Stimulated activated CD8-positive, alpha-beta memory T cell treated with anti-CD3 and anti-CD28 coated beads, Interleukin-12 subunit alpha, Interleukin-12 subunit beta, amount 100 ng/mL, for 1 hour (primary cell): ENCODE data around the gene TP53I13.

Experiments used
- DNase-seq: peaks from one replicate; pipeline ENCODE4 v3.0.0-alpha.2; 2020; ENCODE audit warnings: low read depth

TP53I13 gene

DNA sequence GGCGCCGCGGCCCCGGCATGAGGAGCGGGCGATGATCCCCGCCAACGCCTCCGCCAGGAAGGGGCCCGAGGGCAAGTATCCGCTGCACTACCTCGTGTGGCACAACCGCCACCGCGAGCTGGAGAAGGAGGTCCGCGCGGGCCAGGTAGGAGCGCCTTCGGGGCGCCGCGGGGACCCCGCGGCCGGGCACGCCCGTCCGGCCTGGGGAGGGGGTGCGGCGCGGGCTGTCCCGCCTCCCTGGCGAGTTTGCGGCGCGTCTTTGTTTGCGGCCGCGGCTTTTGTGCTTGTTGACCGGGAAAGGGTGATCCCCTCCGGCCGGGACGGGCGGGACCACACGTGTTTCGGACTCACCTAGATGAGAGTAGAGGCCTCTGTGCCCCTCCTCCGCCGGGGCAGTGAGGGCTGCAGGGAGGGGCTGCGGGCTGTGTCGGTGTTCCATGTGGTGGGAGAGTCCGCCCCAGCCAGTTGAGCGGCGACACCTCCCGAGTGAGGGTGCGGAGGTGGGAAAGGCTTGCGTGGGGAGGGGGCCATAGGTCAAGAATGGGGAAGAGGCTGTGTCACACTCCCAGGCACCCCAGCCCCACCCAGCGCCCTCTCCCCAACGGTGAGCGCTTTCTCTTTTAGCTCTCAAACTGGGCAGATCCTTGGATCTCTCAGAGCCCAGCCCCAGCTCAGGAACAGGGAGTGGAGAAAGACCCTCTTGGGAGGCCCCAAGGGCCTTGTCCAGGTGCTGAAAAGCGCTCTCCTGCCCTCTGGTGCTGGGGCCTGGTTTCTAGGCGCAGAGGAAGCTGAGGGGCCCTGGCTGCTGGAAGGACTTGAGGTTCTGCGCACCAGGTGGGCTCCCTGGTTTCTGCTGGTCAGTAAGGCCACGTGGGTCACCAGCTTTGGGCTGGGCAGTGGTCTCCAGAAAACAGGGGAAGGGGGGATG is 25.4 kb downstream of the TP53I13 start:
- no peak for DNase-seq

DNA sequence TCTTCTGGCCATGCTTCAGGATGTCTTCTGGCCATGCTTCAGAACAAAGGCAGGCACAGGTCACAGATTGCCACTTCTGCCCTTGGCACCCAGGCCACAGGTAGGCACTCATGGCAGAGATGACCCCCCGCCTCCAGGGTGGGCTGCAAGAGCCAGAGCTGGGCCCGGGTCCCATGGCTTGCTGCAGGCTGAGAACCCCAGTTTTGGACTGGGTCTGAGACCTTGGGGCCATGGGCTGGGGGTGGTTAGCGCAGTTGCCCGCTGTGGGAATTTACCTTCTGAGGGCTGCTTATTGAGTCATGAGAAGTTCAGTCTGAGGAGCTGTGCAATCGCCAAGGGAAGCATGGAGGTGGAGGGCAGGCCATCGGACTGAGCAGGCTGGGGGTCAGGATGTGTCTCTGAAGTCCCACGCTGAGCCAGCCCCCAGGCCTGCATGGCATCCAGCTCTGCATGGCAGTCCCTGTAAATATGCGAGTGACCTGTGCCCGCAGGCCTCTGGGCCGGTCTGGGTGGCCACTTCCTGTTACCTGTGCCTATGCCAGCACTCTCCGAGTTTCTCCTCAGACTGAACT is 26.1 kb downstream of the TP53I13 start:
- no peak for DNase-seq

DNA sequence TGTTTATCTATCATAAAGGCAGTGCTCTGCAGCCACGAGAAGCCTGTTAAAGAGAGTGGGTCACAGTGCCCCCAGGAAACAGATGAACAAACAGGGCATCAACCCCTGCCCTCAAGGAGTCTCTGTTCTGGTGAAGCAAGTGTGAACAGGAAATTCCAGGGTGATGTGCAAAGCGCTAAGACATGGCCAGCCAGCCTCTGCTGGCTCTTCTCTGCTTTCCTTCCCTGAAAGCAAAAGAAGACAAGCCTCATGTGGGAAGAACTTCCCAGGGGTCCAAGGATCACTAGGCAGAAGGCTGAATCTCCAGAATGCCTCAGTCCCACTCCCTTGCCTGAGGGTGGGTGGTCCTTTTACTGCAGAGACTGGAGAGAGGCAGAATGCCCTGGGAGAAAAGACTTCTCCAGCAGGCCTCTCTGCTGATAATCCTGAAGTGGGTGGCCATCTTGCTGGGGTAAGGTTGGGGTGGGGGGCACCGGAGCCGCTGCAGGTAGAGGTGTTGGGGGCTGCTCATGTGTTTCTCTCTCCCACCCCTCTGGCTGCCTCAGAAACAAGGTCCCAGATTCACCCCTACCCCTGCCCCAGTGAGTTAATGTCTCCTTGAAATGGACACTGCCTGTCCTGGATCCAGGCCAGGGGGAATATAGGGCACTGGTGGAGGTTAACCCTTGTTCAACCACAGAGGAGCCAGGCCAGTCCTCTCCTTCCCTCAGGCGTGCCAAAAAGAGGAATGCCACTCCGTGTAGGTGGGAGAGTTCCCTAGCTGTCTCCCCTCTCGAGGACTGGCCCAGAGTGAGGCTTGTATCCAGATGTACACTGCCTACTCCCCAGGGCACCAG is 26.8 kb downstream of the TP53I13 start:
- DNase-seq: no peak

DNA sequence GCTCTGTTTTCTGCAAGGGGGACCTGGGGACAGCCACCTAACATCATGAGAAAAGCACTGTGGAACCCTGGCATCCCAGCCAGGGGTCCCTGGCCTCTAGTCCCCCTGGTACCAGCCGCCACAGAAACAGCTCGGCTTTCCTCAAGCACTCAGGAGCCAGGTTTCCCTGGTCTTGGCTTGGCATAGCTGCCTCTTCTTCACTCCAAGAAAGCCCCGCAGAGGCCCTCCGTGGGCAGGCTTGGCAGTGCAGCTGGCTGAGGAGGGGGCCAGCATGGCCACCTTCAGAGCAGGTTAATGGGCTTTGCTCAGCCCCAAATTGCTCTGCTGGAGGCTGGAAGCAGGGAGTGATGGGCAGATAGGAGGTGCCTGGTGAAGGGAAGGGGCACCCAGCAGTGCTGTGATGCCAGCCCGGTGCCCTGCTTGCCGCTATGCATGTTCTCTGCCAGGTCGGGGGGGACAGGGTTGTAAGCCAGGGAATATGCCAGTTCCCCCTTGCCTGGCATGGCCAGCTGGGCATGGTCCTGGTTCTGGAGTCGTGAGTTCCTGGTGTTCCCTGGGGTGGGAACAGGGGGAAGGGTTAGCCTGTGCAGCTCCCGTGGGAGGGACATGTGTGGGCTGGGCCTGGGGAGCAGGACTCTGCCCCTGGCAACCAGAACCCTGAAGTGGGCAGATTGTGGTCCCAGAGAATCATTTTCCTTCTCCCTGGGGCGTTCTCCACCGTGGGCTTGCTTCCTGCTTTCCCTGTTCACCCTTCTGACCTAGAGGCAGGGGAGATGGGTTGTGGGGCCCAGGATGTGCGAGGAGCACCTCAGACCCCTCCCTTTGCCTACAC is 27.7 kb downstream of the TP53I13 start:
- no peak for DNase-seq

DNA sequence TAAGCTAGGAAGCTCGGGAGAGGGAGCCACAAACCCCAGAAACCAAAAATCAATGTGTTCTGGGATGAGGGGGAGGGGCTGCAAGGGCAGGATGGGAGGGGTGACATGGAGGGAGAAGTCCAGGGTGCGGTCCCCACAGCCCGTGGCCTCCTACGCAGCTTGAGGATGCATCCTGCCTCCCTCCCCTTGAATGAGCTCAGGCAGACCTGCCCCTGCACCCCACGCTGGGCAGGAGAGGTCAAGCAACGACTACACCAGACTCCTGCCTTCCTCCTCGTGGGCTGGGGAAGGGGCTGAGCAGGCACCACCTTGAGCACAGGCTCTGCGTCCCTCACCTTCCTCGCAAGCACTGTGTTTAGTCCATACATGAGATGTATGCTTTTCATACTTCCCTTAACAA is 28.3 kb downstream of the TP53I13 start:
- no peak for DNase-seq

DNA sequence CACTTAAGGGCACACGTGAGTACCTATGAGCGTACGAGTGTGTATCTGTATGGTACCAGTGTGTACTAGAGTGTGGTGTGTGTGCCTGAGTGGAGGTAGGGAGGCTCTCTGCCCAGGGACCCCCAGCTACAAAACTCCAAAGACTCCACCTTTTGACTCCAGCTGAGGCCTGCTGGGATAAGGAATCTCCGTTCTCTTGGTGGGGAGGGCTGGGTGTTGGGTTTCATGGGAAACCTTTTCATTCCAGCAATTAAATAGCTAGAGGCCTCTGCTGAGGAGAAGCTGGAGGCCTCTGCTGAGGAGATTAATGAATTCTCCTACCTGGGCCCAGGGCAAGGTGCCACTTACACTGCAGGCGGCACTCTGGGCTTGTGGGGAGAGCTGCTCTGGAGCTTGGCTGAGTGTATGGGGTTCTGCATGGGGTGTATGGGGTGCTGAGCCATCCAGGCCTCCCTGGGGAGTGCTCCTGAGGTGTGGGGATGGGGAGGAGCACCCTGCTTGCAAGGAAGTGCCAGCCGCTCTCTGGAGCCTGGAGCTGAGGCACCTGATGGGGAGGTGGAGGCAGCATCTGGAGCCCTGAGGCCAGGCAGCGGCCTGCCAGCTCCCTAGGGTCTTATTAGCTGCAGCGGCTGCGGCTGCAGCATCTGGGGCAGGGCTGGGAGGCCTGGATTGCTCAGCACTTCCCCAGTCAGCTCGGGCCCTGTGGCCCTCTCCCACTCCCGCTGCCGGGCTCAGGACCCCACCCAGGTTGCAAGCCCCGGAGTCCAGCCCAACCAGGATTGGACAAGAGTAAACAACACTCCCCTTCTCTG is 29.1 kb downstream of the TP53I13 start:
- no peak for DNase-seq

DNA sequence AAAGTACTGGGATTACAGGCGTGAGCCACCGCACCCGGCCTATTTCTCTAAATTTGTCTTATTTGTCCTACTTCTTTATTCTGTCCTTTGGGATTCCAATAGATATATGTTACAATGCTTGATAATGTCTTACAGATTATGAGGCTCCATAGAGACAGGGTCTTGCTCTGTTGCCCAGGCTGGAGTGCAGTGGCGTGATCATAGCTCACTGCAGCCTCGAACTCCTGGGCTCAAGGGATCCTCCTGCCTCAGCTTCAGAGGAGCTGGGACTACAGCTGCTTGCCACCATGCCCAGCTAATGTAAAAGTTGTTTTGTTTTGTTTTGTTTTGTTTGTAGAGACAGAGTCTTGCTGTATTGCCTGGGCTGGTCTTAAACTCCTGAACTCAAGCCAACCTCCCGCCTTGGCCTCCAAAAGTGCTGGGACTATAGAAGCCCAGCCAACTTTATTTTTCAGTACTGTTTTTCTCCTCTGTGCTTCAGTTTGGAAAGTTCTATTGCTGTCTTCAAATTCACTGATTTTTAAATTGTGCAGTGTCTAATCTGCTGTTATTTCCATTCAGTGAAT is 34.7 kb downstream of the TP53I13 start:
- DNase-seq: no peak

DNA sequence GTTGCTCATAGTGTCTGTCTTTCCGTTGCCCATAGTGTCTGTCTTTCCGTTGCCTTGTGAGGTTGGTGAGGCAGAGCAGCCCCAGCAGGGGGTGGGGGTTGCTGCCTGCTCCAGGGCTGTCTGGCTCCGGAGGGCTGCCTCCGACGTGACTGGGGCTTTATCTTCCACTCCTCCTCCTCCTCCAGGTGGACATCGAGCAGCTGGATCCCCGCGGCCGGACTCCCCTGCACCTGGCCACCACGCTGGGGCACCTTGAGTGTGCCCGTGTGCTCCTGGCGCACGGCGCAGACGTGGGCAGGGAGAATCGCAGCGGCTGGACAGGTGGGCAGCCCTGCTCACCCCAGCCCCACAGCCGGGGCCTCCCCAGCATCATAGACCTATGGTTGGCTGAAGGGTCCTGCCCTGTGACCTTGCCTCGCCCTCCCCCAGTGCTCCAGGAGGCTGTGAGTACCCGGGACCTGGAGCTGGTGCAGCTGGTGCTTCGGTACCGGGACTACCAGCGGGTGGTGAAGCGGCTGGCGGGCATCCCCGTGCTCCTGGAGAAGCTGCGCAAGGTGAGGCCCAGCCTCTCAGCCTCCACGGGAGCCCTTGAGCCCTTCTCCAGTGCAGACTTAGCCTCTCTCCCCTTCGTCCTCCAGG is 39.2 kb downstream of the TP53I13 start:
- no peak for DNase-seq

DNA sequence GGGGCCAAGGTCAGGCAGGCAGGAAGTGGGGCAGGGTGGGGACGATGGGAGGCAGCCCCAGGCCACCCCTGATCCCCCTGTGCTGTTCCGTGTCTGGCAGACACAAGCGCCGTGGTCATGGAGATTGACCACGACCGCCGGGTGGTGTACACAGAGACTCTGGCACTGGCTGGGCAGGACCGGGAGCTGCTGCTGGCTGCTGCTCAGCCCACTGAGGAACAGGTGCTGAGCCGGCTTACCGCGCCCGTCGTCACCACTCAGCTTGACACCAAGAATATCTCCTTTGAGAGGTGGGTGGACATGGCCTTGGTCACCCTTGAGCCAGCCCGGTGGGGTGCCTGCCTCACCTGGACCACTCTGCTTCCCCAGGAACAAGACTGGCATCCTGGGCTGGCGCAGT is 40.5 kb downstream of the TP53I13 start:
- no peak for DNase-seq

DNA sequence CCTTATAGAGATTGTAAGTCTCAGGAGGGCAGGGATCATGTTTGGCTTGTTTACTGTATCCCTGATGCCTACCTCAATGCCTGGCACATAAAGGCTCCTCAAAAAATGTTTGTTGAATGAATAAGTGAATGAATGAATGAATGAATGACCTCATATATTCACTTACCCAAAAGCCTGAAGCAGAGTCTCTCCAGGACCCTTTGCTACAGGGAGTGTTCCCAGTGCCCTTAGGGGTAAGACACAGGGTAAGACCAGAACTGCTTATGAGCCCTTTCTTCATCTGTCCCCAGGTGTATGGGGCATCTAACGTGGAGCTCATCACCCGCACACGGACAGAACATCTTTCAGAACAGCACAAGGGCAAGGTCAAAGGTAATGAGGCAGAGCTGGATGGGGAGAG is 41.9 kb downstream of the TP53I13 start:
- no peak for DNase-seq

DNA sequence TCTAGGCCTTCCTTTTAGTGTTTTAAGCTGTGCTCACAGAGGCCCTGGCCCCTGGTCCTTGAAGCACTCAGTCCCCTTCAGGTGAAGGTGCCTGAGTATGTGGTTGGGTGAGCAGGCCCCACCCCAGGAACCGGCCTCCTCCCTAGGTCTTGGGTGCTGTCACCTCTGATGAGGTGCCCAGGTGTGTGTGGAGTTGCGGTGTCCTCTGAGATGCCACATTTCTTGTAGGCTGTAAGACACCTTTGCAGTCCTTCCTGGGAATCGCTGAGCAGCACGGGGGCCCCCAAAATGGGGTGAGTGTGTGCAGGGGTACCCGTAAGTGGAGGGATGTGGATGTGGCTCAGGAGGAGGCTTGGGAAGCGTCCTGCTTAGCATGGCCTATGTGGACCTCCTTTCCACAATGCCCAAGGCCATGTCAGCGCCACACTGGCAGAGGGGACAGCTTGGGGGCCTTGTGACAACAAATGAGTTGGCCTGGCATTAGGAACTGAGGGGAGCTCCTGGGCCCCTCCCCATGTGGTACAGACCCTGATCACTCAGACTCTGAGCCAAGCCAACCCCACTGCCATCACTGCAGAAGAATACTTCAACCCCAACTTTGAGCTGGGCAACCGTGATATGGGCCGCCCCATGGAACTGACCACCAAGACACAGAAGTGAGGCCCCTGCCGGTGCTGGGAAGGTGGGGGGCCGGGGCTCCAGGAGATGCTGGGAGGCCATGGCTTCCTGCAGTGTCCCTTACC is 43.0 kb downstream of the TP53I13 start:
- DNase-seq: no peak

DNA sequence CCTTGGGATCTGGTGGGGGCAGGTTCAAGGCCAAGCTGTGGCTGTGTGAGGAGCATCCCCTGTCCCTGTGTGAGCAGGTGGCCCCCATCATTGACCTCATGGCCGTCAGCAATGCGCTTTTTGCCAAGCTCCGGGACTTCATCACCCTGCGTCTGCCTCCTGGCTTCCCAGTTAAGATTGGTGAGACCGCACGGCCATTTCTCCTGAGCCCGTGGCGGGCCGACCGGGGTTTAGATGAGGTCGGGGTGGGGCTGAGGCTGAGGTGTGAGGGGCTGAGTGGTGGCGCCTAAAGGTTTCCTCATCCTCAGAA is 43.5 kb downstream of the TP53I13 start:
- DNase-seq: no peak

DNA sequence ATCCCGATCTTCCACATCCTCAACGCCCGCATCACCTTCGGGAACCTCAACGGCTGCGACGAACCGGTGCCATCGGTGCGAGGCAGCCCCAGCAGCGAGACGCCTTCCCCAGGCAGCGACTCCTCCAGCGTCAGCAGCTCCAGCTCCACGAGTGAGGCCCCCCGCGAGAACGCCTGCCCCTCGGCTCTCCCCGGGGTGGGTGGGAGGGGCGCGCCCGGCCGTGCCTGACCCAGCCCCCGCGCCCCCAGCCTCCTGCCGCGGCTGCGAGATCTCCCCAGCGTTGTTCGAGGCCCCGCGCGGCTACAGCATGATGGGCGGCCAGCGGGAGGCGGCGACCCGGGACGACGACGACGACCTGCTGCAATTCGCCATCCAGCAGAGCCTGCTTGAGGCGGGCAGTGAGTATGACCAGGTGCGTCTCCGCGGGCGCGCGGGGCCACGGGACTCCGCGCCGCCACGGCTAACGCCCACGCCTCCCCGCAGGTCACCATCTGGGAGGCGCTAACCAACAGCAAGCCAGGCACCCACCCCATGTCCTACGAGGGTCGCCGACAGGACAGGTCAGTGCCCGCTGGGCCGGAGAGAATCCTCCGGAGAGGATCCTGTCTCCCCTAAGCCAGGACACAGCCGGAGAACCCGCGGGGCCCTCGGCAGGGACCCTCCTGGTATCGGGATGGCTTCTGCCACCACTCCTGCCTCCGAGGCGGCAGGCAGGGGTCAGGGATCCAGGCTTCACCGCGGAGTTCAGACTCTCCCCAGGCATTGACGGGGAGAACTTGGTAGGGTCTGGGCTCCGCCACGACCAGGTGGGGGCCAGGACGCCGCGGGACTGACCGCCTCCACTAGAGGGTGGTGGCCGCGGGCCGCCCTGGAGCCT is 44.1 kb downstream of the TP53I13 start:
- no peak for DNase-seq

DNA sequence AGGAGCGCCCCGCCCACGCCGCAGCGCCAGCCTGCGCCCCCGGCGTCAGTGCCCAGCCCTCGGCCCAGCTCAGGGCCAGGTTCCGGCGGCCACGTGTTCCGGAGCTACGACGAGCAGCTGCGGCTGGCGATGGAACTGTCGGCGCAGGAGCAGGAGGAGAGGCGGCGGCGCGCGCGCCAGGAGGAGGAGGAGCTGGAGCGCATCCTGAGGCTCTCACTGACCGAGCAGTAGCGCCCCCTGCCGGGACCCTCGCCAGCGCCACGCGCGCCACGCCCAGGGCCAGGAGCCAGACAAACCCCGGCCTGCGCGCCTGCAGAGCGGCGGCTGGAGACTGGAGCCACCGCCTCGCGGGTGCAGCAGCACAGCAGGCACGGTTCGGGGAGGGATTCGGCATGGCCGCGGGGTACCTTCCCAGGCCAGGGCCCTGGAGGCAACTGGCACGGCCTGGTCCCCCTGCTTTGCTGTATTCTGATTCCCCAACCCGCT is 44.9 kb downstream of the TP53I13 start:
- peak; percentile 83 for DNase-seq

DNA sequence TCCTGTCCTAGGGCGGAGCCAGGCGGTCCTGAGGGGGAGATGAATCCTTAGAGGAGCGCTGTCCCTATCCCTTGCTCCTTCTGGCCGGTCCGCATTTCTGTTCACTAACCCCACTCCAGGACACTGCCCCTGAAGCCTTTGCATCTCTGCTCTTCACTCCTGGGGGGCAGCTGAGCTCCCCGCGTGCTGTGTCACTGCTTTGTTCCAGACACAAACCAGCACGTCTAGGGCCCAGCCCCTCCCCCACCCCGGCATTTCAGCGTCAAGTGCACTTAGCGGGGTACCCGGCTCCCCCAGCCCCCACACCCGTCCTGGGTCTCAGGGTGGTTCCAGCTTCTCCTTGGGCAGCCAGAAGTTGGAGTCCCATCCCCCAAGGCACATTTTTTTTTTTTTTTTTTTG is 45.4 kb downstream of the TP53I13 start:
- DNase-seq: no peak

DNA sequence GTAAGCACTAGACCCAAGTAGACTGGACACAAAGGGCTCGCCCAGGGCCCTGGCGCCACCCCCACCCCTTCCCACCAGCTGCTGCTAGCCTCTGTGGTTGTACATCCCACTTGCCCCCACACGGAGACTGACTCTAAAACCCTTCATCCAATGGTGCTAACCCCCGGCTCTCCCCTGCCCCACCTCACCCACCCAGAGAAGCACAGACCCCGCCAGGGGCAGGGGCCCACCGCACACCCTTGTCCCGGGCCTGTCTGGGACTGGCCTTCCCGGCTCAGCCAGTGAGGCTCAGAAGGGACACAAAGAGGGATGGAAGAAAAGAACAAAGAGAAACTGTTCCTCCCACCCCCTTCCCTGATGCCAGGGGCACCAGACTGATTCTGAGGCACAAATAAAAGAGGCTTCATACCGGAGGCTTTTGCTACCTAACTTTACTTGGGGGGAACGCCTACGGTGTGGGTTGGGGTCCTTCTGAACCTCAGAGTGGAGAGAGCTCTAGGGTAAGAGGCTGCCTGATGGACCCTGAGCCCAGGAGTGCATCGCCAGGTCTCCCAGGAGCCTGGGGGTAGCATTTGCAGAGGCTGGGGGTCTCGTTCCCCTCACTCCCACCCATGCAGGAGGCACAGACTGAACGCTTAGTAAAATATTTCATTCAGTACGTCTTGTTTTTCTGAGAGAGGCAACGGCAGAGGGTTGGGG is 46.0 kb downstream of the TP53I13 start:
- no peak for DNase-seq

DNA sequence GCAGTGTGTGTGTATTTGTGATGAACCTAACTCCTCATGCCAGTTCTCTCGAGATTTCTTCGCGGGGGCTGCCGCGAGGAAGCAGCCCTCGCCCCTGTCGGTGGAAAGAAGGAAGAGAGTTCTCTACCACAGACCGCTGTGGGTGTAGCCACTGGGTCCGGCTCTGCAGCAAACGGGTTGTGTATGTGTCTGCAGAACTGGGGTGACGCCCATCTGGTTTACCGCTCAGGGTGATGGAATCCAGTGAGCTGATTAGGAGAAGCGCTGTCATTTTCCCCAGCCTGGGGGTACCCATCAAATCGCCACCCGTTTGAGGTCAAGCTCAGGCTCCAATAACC is 46.5 kb downstream of the TP53I13 start:
- DNase-seq: peak; percentile 57
